Metanephros (tissue), 1 donor: ENCODE results near the gene NUTM2F. TPM values are rescaled to one million over a fixed set of nuclear protein-coding genes. Genes with fewer than 3 reads are reported as not detected.

ENCODE experiments used
- total RNA-seq: library from RNA; depleted of rRNA; stranded (reverse); fragments of >200 nt; gene quantifications from one replicate; pipeline ENCODE4 v1.2.3, GENCODE V29; 2014

Gene NUTM2F, protein sequence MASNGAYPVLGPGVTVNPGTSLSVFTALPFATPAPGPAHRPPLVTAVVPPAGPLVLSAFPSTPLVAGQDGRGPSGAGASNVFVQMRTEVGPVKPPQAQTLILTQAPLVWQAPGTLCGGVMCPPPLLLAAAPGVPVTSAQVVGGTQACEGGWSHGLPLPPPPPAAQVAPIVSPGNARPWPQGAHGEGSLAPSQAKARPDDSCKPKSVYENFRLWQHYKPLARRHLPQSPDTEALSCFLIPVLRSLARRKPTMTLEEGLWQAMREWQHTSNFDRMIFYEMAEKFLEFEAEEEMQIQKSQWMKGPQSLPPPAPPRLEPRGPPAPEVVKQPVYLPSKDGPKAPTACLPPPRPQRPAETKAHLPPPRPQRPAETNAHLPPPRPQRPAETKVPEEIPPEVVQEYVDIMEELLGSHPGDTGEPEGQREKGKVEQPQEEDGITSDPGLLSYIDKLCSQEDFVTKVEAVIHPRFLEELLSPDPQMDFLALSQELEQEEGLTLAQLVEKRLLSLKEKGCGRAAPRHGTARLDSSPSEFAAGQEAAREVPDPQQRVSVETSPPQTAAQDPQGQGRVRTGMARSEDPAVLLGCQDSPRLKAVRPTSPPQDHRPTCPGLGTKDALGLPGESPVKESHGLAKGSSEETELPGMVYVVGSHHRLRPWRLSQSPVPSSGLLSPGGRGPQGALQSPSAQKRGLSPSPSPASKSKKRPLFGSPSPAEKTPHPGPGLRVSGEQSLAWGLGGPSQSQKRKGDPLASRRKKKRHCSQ
- not detected for total RNA-seq

DNA sequence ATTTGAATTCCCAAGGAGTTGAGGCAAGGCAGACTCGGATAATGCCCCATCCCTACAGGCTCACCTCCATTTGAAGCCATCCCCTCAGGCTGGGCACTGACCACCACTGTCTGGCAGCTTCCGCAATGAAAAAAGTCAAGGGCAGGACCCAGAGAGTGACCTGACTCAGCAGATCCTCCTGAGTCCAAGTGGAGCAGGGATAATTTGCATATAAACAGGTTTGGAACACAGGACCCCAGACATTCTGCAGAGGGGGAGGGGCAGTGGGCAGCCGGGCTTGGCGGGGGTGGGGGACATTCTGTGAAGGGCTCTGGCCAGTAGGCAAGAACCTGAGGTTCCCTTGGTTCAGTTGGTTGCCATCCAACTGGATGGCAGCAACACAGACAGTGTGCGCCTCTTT is at the start of gene NUTM2F:
Gene NUTM2F (minus strand): TSS at position 101 of the 400 bp plus-strand sequence. CDS start 21 bp downstream, at position 80.

Other genes with a start within 250 kb of the NUTM2F start
- gene PTPDC1, start 244.2 kb downstream of the NUTM2F start, total RNA-seq: 16.9 TPM
- gene ZNF169, start 69.3 kb downstream of the NUTM2F start, total RNA-seq: 9.1 TPM
- 0.06 TPM for gene PCAT7, start 226.4 kb upstream of the NUTM2F start, total RNA-seq